K562 (cell line): ENCODE results near the gene ALG12. TPM values are rescaled to one million over a fixed set of nuclear protein-coding genes. Genes with fewer than 3 reads are reported as not detected.

Source experiments
- ARNT ChIP-seq, 2 experiments: fragments of 450-650 bp; IDR thresholded peaks; 2 replicates each; pipeline ENCODE4 v1.6.1; 2016; ENCODE audit warnings: mild to moderate bottlenecking in 1 of 2
- CBX3 ChIP-seq, 2 experiments: IDR thresholded peaks; 1 replicate in 1 of 2; 2 replicates in 1 of 2; pipeline ENCODE4 v1.6.1; 2012; ENCODE audit warnings: inconsistent platforms in 2 of 2, low read length in 2 of 2, borderline replicate concordance in 1 of 2, control low read depth in 1 of 2
- HMGN3 ChIP-seq: IDR thresholded peaks from 2 replicates; pipeline ENCODE4 v1.6.1; 2011; ENCODE audit warnings: borderline replicate concordance, low read depth, mild to moderate bottlenecking, mixed read lengths, low read length; ENCODE audit not compliant: insufficient read length; ENCODE audit errors: extremely low read depth
- TOE1 ChIP-seq, 2 experiments: fragments of 450-650 bp in 1 of 2; sonication (generic) in 1 of 2; formaldehyde crosslinking in 1 of 2; IDR thresholded peaks; 2 replicates each; pipeline versions ENCODE4 v1.7.1 to v1.8.0; 2016 to 2022; ENCODE audit warnings: borderline replicate concordance in 2 of 2, mild to moderate bottlenecking in 2 of 2, antibody characterized with exemption in 1 of 2, inconsistent platforms in 1 of 2, low read depth in 1 of 2, missing genetic modification reagents in 1 of 2, moderate library complexity in 1 of 2
- U2AF1 ChIP-seq: fragments of 200-400 bp; formaldehyde crosslinking; optimal IDR thresholded peaks from 2 replicates; pipeline ENCODE3; 2017; ENCODE audit warnings: mild to moderate bottlenecking, low read depth, low read length, moderate library complexity
- ZNF143 ChIP-seq: sonication (generic); formaldehyde crosslinking; IDR thresholded peaks from 2 replicates; pipeline ENCODE4 v1.9.0; 2022; ENCODE audit warnings: mild to moderate bottlenecking, missing genetic modification reagents
- ZNF408 ChIP-seq: fragments of 250-450 bp; sonication (Bioruptor Pico); IDR thresholded peaks from 2 replicates; pipeline ENCODE4 v1.4.0; 2020; ENCODE audit warnings: low read depth, mild to moderate bottlenecking, moderate library complexity
- polyA plus RNA-seq, 8 experiments: library from polyadenylated mRNA; depleted of rRNA in 4 of 8; stranded (reverse) in 5 of 8; unstranded in 3 of 8; fragments of >200 nt; fragmentation: Nextera tagmentation in 2 of 8; fragmentation: Illumina TruSeq in 1 of 8; extraction: Ambion mirVana in 2 of 8; extraction: Trizol in 1 of 8; gene quantifications; 2 replicates each; pipeline versions ENCODE4 v1.2.1 to v1.2.3, GENCODE V29; 2011 to 2014; ENCODE audit warnings: inconsistent platforms in 1 of 8, missing spikeins in 1 of 8
- total RNA-seq, 7 experiments: library from RNA; depleted of rRNA in 6 of 7; stranded (reverse); fragments of >200 nt in 6 of 7; fragmentation: Illumina TruSeq in 2 of 7; extraction: Trizol in 2 of 7; gene quantifications; 2 replicates each; pipeline versions ENCODE4 v1.2.1 to v1.2.3, GENCODE V29; 2011 to 2021; ENCODE audit warnings: low replicate concordance in 1 of 7
- TF ChIP-seq, protein P1 (sequence below): fragments of 450-650 bp; IDR thresholded peaks from 2 replicates; pipeline ENCODE4 v1.6.1; 2016; ENCODE audit warnings: mild to moderate bottlenecking, moderate library complexity
- TF ChIP-seq, protein P2 (sequence below): fragments of 250-450 bp; sonication (Bioruptor Pico); IDR thresholded peaks from 2 replicates; pipeline ENCODE4 v1.5.0; 2021; ENCODE audit warnings: mild to moderate bottlenecking, moderate library complexity
- TF ChIP-seq, protein P3 (sequence below), 2 experiments: fragments of 250-450 bp in 1 of 2; fragments of 450-650 bp in 1 of 2; sonication (Bioruptor Pico) in 1 of 2; IDR thresholded peaks; 2 replicates each; pipeline versions ENCODE4 v1.6.1 to v1.8.0; 2016 to 2021; ENCODE audit warnings: mild to moderate bottlenecking in 2 of 2, moderate library complexity in 2 of 2, missing compliant biosample characterization in 1 of 2, missing genetic modification characterization in 1 of 2

ALG12 gene
- total and polyA plus RNA-seq, 9 of the 15 experiments (the other 6 are each of a cell fraction or from before 2014, with no cell fraction given) = 0.20 to 8.5 (median 3.4) TPM

DNA sequence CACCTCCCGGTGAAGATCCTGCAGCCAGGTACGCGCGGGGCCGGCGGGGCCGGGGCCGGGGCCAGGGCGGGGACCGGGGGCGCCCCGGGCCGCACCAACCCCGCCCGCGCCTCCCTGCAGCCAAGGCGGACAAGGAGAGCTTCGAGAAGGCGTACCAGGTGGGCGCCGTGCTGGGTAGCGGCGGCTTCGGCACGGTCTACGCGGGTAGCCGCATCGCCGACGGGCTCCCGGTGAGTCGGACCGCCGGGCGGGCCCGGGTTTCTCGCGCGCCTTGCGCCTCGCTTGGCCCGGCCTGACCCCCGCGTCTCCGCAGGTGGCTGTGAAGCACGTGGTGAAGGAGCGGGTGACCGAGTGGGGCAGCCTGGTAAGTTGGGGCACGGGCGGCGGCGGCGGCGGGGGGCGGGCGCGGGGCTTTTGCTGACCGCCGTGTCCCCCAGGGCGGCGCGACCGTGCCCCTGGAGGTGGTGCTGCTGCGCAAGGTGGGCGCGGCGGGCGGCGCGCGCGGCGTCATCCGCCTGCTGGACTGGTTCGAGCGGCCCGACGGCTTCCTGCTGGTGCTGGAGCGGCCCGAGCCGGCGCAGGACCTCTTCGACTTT lies 42.9 kb upstream of the ALG12 start (continued):
- TF ChIP-seq, protein P1, sequence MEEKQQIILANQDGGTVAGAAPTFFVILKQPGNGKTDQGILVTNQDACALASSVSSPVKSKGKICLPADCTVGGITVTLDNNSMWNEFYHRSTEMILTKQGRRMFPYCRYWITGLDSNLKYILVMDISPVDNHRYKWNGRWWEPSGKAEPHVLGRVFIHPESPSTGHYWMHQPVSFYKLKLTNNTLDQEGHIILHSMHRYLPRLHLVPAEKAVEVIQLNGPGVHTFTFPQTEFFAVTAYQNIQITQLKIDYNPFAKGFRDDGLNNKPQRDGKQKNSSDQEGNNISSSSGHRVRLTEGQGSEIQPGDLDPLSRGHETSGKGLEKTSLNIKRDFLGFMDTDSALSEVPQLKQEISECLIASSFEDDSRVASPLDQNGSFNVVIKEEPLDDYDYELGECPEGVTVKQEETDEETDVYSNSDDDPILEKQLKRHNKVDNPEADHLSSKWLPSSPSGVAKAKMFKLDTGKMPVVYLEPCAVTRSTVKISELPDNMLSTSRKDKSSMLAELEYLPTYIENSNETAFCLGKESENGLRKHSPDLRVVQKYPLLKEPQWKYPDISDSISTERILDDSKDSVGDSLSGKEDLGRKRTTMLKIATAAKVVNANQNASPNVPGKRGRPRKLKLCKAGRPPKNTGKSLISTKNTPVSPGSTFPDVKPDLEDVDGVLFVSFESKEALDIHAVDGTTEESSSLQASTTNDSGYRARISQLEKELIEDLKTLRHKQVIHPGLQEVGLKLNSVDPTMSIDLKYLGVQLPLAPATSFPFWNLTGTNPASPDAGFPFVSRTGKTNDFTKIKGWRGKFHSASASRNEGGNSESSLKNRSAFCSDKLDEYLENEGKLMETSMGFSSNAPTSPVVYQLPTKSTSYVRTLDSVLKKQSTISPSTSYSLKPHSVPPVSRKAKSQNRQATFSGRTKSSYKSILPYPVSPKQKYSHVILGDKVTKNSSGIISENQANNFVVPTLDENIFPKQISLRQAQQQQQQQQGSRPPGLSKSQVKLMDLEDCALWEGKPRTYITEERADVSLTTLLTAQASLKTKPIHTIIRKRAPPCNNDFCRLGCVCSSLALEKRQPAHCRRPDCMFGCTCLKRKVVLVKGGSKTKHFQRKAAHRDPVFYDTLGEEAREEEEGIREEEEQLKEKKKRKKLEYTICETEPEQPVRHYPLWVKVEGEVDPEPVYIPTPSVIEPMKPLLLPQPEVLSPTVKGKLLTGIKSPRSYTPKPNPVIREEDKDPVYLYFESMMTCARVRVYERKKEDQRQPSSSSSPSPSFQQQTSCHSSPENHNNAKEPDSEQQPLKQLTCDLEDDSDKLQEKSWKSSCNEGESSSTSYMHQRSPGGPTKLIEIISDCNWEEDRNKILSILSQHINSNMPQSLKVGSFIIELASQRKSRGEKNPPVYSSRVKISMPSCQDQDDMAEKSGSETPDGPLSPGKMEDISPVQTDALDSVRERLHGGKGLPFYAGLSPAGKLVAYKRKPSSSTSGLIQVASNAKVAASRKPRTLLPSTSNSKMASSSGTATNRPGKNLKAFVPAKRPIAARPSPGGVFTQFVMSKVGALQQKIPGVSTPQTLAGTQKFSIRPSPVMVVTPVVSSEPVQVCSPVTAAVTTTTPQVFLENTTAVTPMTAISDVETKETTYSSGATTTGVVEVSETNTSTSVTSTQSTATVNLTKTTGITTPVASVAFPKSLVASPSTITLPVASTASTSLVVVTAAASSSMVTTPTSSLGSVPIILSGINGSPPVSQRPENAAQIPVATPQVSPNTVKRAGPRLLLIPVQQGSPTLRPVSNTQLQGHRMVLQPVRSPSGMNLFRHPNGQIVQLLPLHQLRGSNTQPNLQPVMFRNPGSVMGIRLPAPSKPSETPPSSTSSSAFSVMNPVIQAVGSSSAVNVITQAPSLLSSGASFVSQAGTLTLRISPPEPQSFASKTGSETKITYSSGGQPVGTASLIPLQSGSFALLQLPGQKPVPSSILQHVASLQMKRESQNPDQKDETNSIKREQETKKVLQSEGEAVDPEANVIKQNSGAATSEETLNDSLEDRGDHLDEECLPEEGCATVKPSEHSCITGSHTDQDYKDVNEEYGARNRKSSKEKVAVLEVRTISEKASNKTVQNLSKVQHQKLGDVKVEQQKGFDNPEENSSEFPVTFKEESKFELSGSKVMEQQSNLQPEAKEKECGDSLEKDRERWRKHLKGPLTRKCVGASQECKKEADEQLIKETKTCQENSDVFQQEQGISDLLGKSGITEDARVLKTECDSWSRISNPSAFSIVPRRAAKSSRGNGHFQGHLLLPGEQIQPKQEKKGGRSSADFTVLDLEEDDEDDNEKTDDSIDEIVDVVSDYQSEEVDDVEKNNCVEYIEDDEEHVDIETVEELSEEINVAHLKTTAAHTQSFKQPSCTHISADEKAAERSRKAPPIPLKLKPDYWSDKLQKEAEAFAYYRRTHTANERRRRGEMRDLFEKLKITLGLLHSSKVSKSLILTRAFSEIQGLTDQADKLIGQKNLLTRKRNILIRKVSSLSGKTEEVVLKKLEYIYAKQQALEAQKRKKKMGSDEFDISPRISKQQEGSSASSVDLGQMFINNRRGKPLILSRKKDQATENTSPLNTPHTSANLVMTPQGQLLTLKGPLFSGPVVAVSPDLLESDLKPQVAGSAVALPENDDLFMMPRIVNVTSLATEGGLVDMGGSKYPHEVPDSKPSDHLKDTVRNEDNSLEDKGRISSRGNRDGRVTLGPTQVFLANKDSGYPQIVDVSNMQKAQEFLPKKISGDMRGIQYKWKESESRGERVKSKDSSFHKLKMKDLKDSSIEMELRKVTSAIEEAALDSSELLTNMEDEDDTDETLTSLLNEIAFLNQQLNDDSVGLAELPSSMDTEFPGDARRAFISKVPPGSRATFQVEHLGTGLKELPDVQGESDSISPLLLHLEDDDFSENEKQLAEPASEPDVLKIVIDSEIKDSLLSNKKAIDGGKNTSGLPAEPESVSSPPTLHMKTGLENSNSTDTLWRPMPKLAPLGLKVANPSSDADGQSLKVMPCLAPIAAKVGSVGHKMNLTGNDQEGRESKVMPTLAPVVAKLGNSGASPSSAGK = peak; percentile 36; the same call in 1 of the 2 replicates
- TF ChIP-seq ZNF143 (CRISPR knock-in tag) (no peak), U2AF1 (peak; percentile 12), TOE1 (IDR thresholded peaks at IDR 0.05; ENCODE audit: borderline replicate concordance) (no peak), TOE1 (CRISPR knock-in tag; IDR thresholded peaks at IDR 0.05; ENCODE audit: borderline replicate concordance, low read depth) (no peak), HMGN3 (peak; percentile 2), ARNT (IDR thresholded peaks at IDR 0.05) (no peak), ZNF408 (CRISPR knock-in tag) (no peak), CBX3 (IDR thresholded peaks at IDR 0.05; ENCODE audit: borderline replicate concordance in 1 of 2, low read length in 2 of 2) (no peak)
- TF ChIP-seq, protein P2, sequence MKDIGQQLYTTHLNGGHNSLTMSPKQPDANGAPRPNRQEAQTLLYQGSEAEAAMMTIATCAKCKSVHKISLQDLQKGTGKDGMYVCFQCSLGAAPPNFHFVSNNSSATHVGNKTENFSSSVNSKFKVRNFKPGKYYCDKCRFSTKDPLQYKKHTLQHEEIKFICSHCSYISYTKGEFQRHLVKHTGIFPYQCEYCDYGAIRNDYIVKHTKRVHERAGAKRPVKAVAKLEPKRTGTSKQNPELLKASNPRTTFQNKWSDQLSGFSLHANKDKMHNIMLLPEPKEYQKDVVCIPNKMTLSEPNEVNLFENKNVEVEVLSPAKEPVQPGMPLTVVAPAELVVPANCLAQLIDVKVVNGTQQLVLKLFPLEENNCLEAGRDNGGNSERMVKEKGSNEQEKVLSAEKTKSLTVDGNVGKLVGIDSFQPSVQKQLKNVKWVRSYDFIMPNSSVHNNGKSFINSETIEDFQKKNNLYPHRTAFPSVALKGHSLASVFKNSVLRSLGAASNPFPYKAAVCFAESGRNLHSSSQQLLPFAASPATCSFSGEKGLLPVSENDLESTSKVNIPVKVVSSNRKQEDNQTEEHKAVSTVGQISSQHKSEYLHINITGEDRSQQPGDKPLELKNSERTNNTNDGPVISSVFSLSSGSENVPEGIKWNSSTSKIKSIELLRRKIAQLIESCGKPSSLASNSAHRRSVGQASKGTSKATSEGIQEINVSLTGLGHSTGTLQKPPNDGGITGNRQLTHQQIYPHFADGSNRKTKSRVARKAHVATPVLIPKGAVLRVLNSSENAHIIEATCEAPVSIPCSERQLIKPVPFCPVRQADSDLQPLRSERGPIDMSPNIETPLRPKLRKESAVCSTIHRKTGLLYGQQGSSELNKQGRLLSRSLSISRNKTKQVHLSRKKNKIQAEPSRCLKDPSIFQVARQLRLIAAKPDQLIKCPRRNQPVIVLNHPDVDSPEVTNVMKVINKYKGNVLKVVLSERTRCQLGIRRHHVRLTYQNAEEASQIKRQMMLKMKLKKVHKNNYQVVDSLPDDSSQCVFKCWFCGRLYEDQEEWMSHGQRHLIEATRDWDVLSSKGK = no peak
- TF ChIP-seq, protein P3, sequence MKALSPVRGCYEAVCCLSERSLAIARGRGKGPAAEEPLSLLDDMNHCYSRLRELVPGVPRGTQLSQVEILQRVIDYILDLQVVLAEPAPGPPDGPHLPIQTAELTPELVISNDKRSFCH (CRISPR knock-in tag; IDR thresholded peaks at IDR 0.05) = no peak
- TF ChIP-seq, protein P3 (tag; IDR thresholded peaks at IDR 0.05) = no peak
